Osteoblast (primary cell): ENCODE measurements around the gene PARP3. TPM values are rescaled to one million over a fixed set of nuclear protein-coding genes. Genes with fewer than 3 reads are reported as not detected.

Source experiments
- DNase-seq: peaks from one replicate; pipeline ENCODE4 v3.0.0; 2011; ENCODE audit warnings: low spot score, mixed read lengths; ENCODE audit not compliant: insufficient read length; ENCODE audit errors: missing footprints
- H2AFZ ChIP-seq: 2 replicates; pipeline ENCODE4 v1.6.0; 2011; ENCODE audit warnings: mild to moderate bottlenecking, low read length
- H3K27ac ChIP-seq: 2 replicates; pipeline ENCODE4 v1.5.1; 2011; ENCODE audit warnings: mild to moderate bottlenecking, low read depth, low read length, moderate library complexity
- H3K27me3 ChIP-seq: 2 replicates; pipeline ENCODE4 v1.6.0; 2012; ENCODE audit warnings: mild to moderate bottlenecking, control low read depth, inconsistent platforms, low read length, moderate library complexity; ENCODE audit not compliant: insufficient read depth
- H3K36me3 ChIP-seq: 2 replicates; pipeline ENCODE4 v1.5.1; 2011; ENCODE audit warnings: mild to moderate bottlenecking, low read length, control low read depth, moderate library complexity; ENCODE audit not compliant: insufficient read depth
- H3K4me1 ChIP-seq: 2 replicates; pipeline ENCODE4 v1.5.1; 2011; ENCODE audit warnings: mild to moderate bottlenecking, low read length, control low read depth, moderate library complexity; ENCODE audit not compliant: insufficient read depth
- H3K4me2 ChIP-seq: 2 replicates; pipeline ENCODE4 v1.6.0; 2011; ENCODE audit warnings: mild to moderate bottlenecking, low read length; ENCODE audit not compliant: insufficient read depth
- H3K4me3 ChIP-seq: fragments of 200-600 bp; sonication (generic); 3 replicates; pipeline ENCODE4 v1.5.1; 2012; ENCODE audit warnings: mild to moderate bottlenecking, low read length, inconsistent platforms; ENCODE audit not compliant: insufficient read depth
- H3K79me2 ChIP-seq: 2 replicates; pipeline ENCODE4 v1.6.0; 2012; ENCODE audit warnings: mild to moderate bottlenecking, low read length, control low read depth, inconsistent platforms; ENCODE audit not compliant: insufficient read depth
- H3K9me3 ChIP-seq: 2 replicates; pipeline ENCODE4 v1.5.1; 2011; ENCODE audit warnings: low read depth, low read length, control low read depth
- H4K20me1 ChIP-seq: 2 replicates; pipeline ENCODE4 v1.6.0; 2012; ENCODE audit warnings: mild to moderate bottlenecking, low read length, control low read depth; ENCODE audit not compliant: insufficient read depth
- CTCF ChIP-seq: IDR thresholded peaks from 2 replicates; pipeline ENCODE4 v1.5.1; 2011; ENCODE audit warnings: mild to moderate bottlenecking, low read depth, low read length, moderate library complexity; ENCODE audit errors: extremely low read depth
- total RNA-seq: library from RNA; depleted of rRNA; stranded (reverse); fragments of >200 nt; gene quantifications from 2 replicates; pipeline ENCODE4 v1.2.3, GENCODE V29; 2012

The PARP3 gene
- total RNA-seq, 1 donor: 46.0 TPM

GRCh38 chr3:51982838-51983577 lies 40.8 kb downstream of the PARP3 start, which contains the start of gene ACY1:
TSS of gene ACY1 (plus strand) at chr3:51983535. CDS start at chr3:51984065, 530 bp downstream.
- Histone ChIP-seq H3K4me3 (peak within 1 kb of the TSS; percentile 74), H2AFZ (peak within 1 kb of the TSS; percentile 95), H3K4me2 (peak within 1 kb of the TSS; percentile 99), H4K20me1 (peaks cover 6% of the 10 kb centered on the region), H3K36me3 (no peaks in the 10 kb centered on the region), H3K9me3 (no peaks in the 10 kb centered on the region), H3K27me3 (no peaks in the 10 kb centered on the region), H3K79me2 (peaks cover 24% of the 10 kb centered on the region), H3K4me1 (peaks cover 22% of the 10 kb centered on the region), H3K27ac (peak within 1 kb of the TSS; percentile 85)
- TF ChIP-seq CTCF: no peak
- peak; percentile 100 for DNase-seq

GRCh38 chr3:51983578-51984268 lies 41.6 kb downstream of the PARP3 start:
- peak overlapping the region; percentile 74 for H3K4me3 ChIP-seq
- no peak for TF ChIP-seq CTCF
- H3K27ac ChIP-seq: peak overlapping the region; percentile 85
- H3K36me3 ChIP-seq: no peaks in the 10 kb centered on the region
- H3K9me3 ChIP-seq: no peaks in the 10 kb centered on the region
- peaks cover 24% of the 10 kb centered on the region for H3K79me2 ChIP-seq
- peaks cover 6% of the 10 kb centered on the region for H4K20me1 ChIP-seq
- no peaks in the 10 kb centered on the region for H3K27me3 ChIP-seq
- DNase-seq: no peak
- peaks cover 22% of the 10 kb centered on the region for H3K4me1 ChIP-seq
- H3K4me2 ChIP-seq: peak overlapping the region; percentile 99
- H2AFZ ChIP-seq: peak overlapping the region; percentile 95

DNA sequence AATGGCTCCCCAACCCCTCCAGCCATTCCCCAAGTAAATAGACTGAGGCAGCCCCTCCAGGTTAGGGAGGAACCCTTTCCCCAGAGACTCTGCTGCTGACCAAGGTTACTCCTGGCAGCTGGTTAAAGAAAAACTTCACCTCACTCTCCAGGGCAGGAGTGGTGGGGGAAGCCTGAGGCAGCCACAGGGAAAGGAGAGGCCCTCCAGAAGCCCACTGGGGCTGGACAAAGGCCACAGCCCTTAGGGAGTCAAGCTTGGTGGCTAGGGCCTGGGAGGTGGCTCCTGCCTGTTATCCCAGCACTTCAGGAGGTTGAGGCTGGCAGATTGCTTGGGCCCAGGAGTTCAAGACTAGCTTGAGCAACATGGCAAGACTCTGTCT lies 42.1 kb downstream of the PARP3 start:
- Histone ChIP-seq H3K4me3 (peak overlapping the region; percentile 74), H3K36me3 (no peaks in the 10 kb centered on the region), H3K4me1 (peaks cover 22% of the 10 kb centered on the region), H2AFZ (no peak overlapping the region), H3K27ac (peak overlapping the region; percentile 85), H3K79me2 (peaks cover 24% of the 10 kb centered on the region), H3K27me3 (no peaks in the 10 kb centered on the region), H4K20me1 (peaks cover 6% of the 10 kb centered on the region), H3K4me2 (peak overlapping the region; percentile 99), H3K9me3 (no peaks in the 10 kb centered on the region)
- no peak for TF ChIP-seq CTCF
- DNase-seq: peak; percentile 85

- Histone ChIP-seq H3K4me3 (no peak overlapping the region), H3K9me3 (no peaks in the 10 kb centered on the region), H3K27ac (no peak overlapping the region), H2AFZ (no peak overlapping the region), H3K36me3 (no peaks in the 10 kb centered on the region), H3K4me1 (peaks cover 22% of the 10 kb centered on the region), H3K79me2 (peaks cover 24% of the 10 kb centered on the region), H3K4me2 (no peak overlapping the region), H4K20me1 (peaks cover 10% of the 10 kb centered on the region), H3K27me3 (no peaks in the 10 kb centered on the region)
- DNase-seq: no peak
- TF ChIP-seq CTCF: no peak
Observed at GRCh38 chr3:51985063-51985462, 42.9 kb downstream of the PARP3 start.
